ENCODE measurements around the gene TAF15. TPM values are rescaled to one million over a fixed set of nuclear protein-coding genes. Genes with fewer than 3 reads are reported as not detected.

TAF15 gene
- total RNA-seq, 5 donors from 2014 or later (not counting 1 experiment from before 2014, with no cell fraction given), result 186 to 228 (median 201) TPM

GRCh38 chr17:35892091-35893035 is 83.1 kb downstream of the TAF15 start:
- H3K4me3 ChIP-seq (ENCODE audit: control insufficient read depth in 1 of 2, extremely low read depth in 1 of 2, low read length in 1 of 2), result no peak overlapping the region
- no CpG with 5 or more reads among the region's 6 CpGs for WGBS (ENCODE audit: insufficient coverage)
- peaks cover 0 to 2% of the 10 kb centered on the region in 2 donors for H3K27me3 Mint-ChIP-seq
- peaks cover 2 to 92% of the 10 kb centered on the region in 2 experiments for H3K4me1 ChIP-seq (ENCODE audit: control insufficient read depth in 1 of 2, extremely low read depth in 1 of 2, insufficient read depth in 2 of 2, low read length in 2 of 2)
- no peaks in the 10 kb centered on the region for H3K9me3 ChIP-seq
- H3K9me3 Mint-ChIP-seq, result no peaks in the 10 kb centered on the region
- H3K27me3 ChIP-seq (replicated peaks in 1 of 2; ENCODE audit: control insufficient read depth in 2 of 2, extremely low read depth in 1 of 2, insufficient read depth in 2 of 2, low read length in 1 of 2), result no peaks in the 10 kb centered on the region
- peak overlapping the region; percentile 81 to 91 for H3K27ac Mint-ChIP-seq
- H3K27ac ChIP-seq (ENCODE audit: low read length), result peak overlapping the region; percentile 64
- H3K36me3 Mint-ChIP-seq, result no peaks in the 10 kb centered on the region
- no peaks in the 10 kb centered on the region for H3K36me3 ChIP-seq (ENCODE audit: control insufficient read depth in 2 of 2, extremely low read depth in 1 of 2, insufficient read depth in 1 of 2, low read length in 1 of 2)
- ATAC-seq (replicated peaks in 1 of 4) (peak in 1 of 4 experiments; percentile 10), DNase-seq (peak in 6 of 35 experiments; percentile 16 to 69 (median 44))
- ChIA-PET POLR2A (interaction anchor here in 1 of 2 donors (0.6 kb wide), 1 partner anchor 235 kb away, joined by 10 read pairs; no protein-coding TSS in a partner anchor), CTCF (interaction anchor here (0.5 to 1.4 kb wide), 3 partner anchors 8 to 1510 kb away, joined by 3 to 8 read pairs (median 4); partner anchors contain the start of gene CCL5 (in 1 of the 2))
- H3K4me1 Mint-ChIP-seq, result peaks cover 43 to 73% (median 67%) of the 10 kb centered on the region in 3 donors
- no peak overlapping the region for H3K4me3 Mint-ChIP-seq

- no peak overlapping the region for H3K4me3 ChIP-seq (ENCODE audit: control insufficient read depth in 1 of 2, extremely low read depth in 1 of 2, low read length in 1 of 2)
- ChIA-PET CTCF (no interaction called here), POLR2A (interaction anchor here in 1 of 2 donors (0.5 kb wide), 1 partner anchor 77 kb away, joined by 11 read pairs; no protein-coding TSS in a partner anchor)
- Mint-ChIP-seq H3K27ac (peak overlapping the region in 1 of 2 donors; percentile 65), H3K4me1 (peaks cover 50 to 75% (median 73%) of the 10 kb centered on the region in 3 donors), H3K27me3 (peaks cover 0 to 2% of the 10 kb centered on the region in 2 donors), H3K9me3 (no peaks in the 10 kb centered on the region), H3K36me3 (no peaks in the 10 kb centered on the region), H3K4me3 (no peak overlapping the region)
- WGBS (ENCODE audit: insufficient coverage), result 87% methylated on average over 4 of the region's 4 CpGs
- peaks cover 4 to 94% of the 10 kb centered on the region in 2 experiments for H3K4me1 ChIP-seq (ENCODE audit: control insufficient read depth in 1 of 2, extremely low read depth in 1 of 2, insufficient read depth in 2 of 2, low read length in 2 of 2)
- H3K36me3 ChIP-seq (ENCODE audit: control insufficient read depth in 2 of 2, extremely low read depth in 1 of 2, insufficient read depth in 1 of 2, low read length in 1 of 2), result no peaks in the 10 kb centered on the region
- no peaks in the 10 kb centered on the region for H3K27me3 ChIP-seq (replicated peaks in 1 of 2; ENCODE audit: control insufficient read depth in 2 of 2, extremely low read depth in 1 of 2, insufficient read depth in 2 of 2, low read length in 1 of 2)
- no peaks in the 10 kb centered on the region for H3K9me3 ChIP-seq
- DNase-seq (no peak), ATAC-seq (replicated peaks in 1 of 4) (no peak)
- H3K27ac ChIP-seq (ENCODE audit: low read length), result no peak overlapping the region
Measured at GRCh38 chr17:35893751-35894150, 84.5 kb downstream of the TAF15 start.

GRCh38 chr17:35894206-35894605 is 84.9 kb downstream of the TAF15 start:
- Mint-ChIP-seq H3K9me3 (no peaks in the 10 kb centered on the region), H3K4me1 (peaks cover 50 to 75% (median 73%) of the 10 kb centered on the region in 3 donors), H3K4me3 (no peak overlapping the region), H3K27ac (peak overlapping the region; percentile 42 to 44), H3K36me3 (no peaks in the 10 kb centered on the region), H3K27me3 (peaks cover 0 to 2% of the 10 kb centered on the region in 2 donors)
- Histone ChIP-seq H3K4me3 (ENCODE audit: control insufficient read depth in 1 of 2, extremely low read depth in 1 of 2, low read length in 1 of 2) (no peak overlapping the region), H3K4me1 (ENCODE audit: control insufficient read depth in 1 of 2, extremely low read depth in 1 of 2, insufficient read depth in 2 of 2, low read length in 2 of 2) (peaks cover 4 to 94% of the 10 kb centered on the region in 2 experiments), H3K9me3 (no peaks in the 10 kb centered on the region), H3K27ac (ENCODE audit: low read length) (no peak overlapping the region), H3K27me3 (replicated peaks in 1 of 2; ENCODE audit: control insufficient read depth in 2 of 2, extremely low read depth in 1 of 2, insufficient read depth in 2 of 2, low read length in 1 of 2) (no peaks in the 10 kb centered on the region), H3K36me3 (ENCODE audit: control insufficient read depth in 2 of 2, extremely low read depth in 1 of 2, insufficient read depth in 1 of 2, low read length in 1 of 2) (no peaks in the 10 kb centered on the region)
- DNase-seq (no peak), ATAC-seq (replicated peaks in 1 of 4) (no peak)
- CTCF ChIA-PET, result no interaction called here
- POLR2A ChIA-PET, result no interaction called here
- WGBS (ENCODE audit: insufficient coverage), result 100% methylated on average over 5 of the region's 7 CpGs

- Mint-ChIP-seq H3K9me3 (no peaks in the 10 kb centered on the region), H3K4me1 (peaks cover 46 to 76% (median 74%) of the 10 kb centered on the region in 3 donors), H3K27me3 (peaks cover 0 to 2% of the 10 kb centered on the region in 2 donors), H3K36me3 (no peaks in the 10 kb centered on the region), H3K27ac (peak overlapping the region; percentile 92), H3K4me3 (peak overlapping the region in 2 of 3 donors; percentile 40 to 48)
- Histone ChIP-seq H3K27ac (ENCODE audit: low read length) (peak overlapping the region; percentile 69), H3K4me3 (ENCODE audit: control insufficient read depth in 1 of 2, extremely low read depth in 1 of 2, low read length in 1 of 2) (no peak overlapping the region), H3K27me3 (replicated peaks in 1 of 2; ENCODE audit: control insufficient read depth in 2 of 2, extremely low read depth in 1 of 2, insufficient read depth in 2 of 2, low read length in 1 of 2) (no peaks in the 10 kb centered on the region), H3K36me3 (ENCODE audit: control insufficient read depth in 2 of 2, extremely low read depth in 1 of 2, insufficient read depth in 1 of 2, low read length in 1 of 2) (no peaks in the 10 kb centered on the region), H3K9me3 (no peaks in the 10 kb centered on the region), H3K4me1 (ENCODE audit: control insufficient read depth in 1 of 2, extremely low read depth in 1 of 2, insufficient read depth in 2 of 2, low read length in 2 of 2) (peaks cover 9 to 95% of the 10 kb centered on the region in 2 experiments)
- CTCF ChIA-PET, result interaction anchor here in 1 of 2 donors (1.0 to 1.3 kb wide), 3 partner anchors 17 to 46 kb away, joined by 3 to 4 read pairs (median 3); no protein-coding TSS in a partner anchor
- peak in 3 of 4 experiments; percentile 21 to 74 (median 27) for ATAC-seq (replicated peaks in 1 of 4)
- POLR2A ChIA-PET, result interaction anchor here in 1 of 2 donors (1.1 to 1.6 kb wide), 2 partner anchors 16 to 19 kb away, joined by 3 to 13 read pairs; partner anchors contain the start of gene CCL5
- WGBS (ENCODE audit: insufficient coverage), result 18% methylated on average over 9 of the region's 14 CpGs
- DNase-seq, result peak in 20 of 35 experiments; percentile 17 to 75 (median 42)
Measured at GRCh38 chr17:35895636-35896587, 86.6 kb downstream of the TAF15 start.

Other genes with a start within 250 kb of the TAF15 start
- gene SLFN14, start 248.7 kb upstream of the TAF15 start, total RNA-seq, result not detected
- 1 to 10 TPM; 3.6 to 6.6 (median 5.6) TPM for gene PEX12, start 230.9 kb upstream of the TAF15 start, total RNA-seq
- gene AP2B1, start 222.2 kb upstream of the TAF15 start, total RNA-seq, result 100 to 1,000 TPM; 106 to 157 (median 134) TPM
- under 1 TPM; 0.38 to 0.56 (median 0.39) TPM for gene RASL10B, start 77.8 kb upstream of the TAF15 start, total RNA-seq
- gene GAS2L2, start 56.2 kb upstream of the TAF15 start, total RNA-seq, result under 1 TPM in 4 of 5 donors, not detected in 1; 0.07 to 0.26 (median 0.21) TPM
- gene C17orf50, start 48.6 kb upstream of the TAF15 start, total RNA-seq, result not detected
- gene MMP28, start 13.8 kb upstream of the TAF15 start, total RNA-seq, result 10 to 100 TPM in 2 of 5 donors, 1 to 10 TPM in 3; 3.4 to 11.4 (median 6.9) TPM
- gene HEATR9, start 59.4 kb downstream of the TAF15 start, total RNA-seq, result 1 to 10 TPM in 4 of 5 donors, under 1 TPM in 1; 0.90 to 4.1 (median 1.5) TPM
- 100 to 1,000 TPM; 124 to 557 (median 298) TPM for gene CCL5, start 70.9 kb downstream of the TAF15 start, total RNA-seq
- 1 to 10 TPM in 2 of 5 donors, under 1 TPM in 3; 0.40 to 1.5 (median 0.83) TPM for gene RDM1, start 121.3 kb downstream of the TAF15 start, total RNA-seq
- not detected for gene LYZL6, start 134.2 kb downstream of the TAF15 start, total RNA-seq
- not detected for gene CCL16, start 172.0 kb downstream of the TAF15 start, total RNA-seq
- not detected for gene CCL14, start 177.2 kb downstream of the TAF15 start, total RNA-seq
- gene CCL15, start 192.1 kb downstream of the TAF15 start, total RNA-seq, result not detected
- not detected for gene CCL23, start 208.5 kb downstream of the TAF15 start, total RNA-seq